Natural killer cell (primary cell): ENCODE results near the gene ADRA2B. TPM values are rescaled to one million over a fixed set of nuclear protein-coding genes. Genes with fewer than 3 reads are reported as not detected.

Experiments used
- ATAC-seq, 3 donors: fragments of 150-1000 bp in 2 of 3; fragments of 200-7000 bp in 1 of 3; cut with Tn5 transposase; 1 replicate in 1 of 3; 2 replicates in 2 of 3; pipeline ENCODE4 v1.10.0; 2021; ENCODE audit warnings: mild to moderate bottlenecking in 2 of 3, moderate library complexity in 2 of 3
- DNase-seq, 2 donors: peaks; one replicate each; pipeline versions ENCODE4 v3.0.0 to v3.0.0-alpha.2; 2013 to 2021; ENCODE audit warnings: mixed read lengths in 1 of 2
- H3K27ac ChIP-seq: one replicate; pipeline ENCODE4 v1.5.1; 2013; ENCODE audit warnings: mild to moderate bottlenecking, low read length
- H3K27me3 ChIP-seq: one replicate; pipeline ENCODE4 v1.6.1; 2013; ENCODE audit warnings: low read length; ENCODE audit not compliant: control insufficient read depth, insufficient read depth
- H3K36me3 ChIP-seq: one replicate; pipeline ENCODE4 v1.6.1; 2013; ENCODE audit warnings: low read length; ENCODE audit not compliant: control insufficient read depth, insufficient read depth
- H3K4me1 ChIP-seq: one replicate; pipeline ENCODE4 v1.6.1; 2013; ENCODE audit warnings: low read length; ENCODE audit not compliant: control insufficient read depth, insufficient read depth
- H3K4me3 ChIP-seq: one replicate; pipeline ENCODE4 v1.5.1; 2013; ENCODE audit warnings: low read length
- H3K9me3 ChIP-seq: one replicate; pipeline ENCODE4 v1.6.1; 2013; ENCODE audit warnings: low read length; ENCODE audit not compliant: control insufficient read depth, insufficient read depth
- H3K27ac Mint-ChIP-seq, 2 donors: one replicate each; pipeline ENCODE4 v1.8.0; 2022; ENCODE audit warnings: mild to moderate bottlenecking in 2 of 2, mixed read lengths in 2 of 2, moderate library complexity in 1 of 2
- H3K27me3 Mint-ChIP-seq, 2 donors: one replicate each; pipeline ENCODE4 v1.8.0; 2022; ENCODE audit warnings: low read depth in 2 of 2, mixed read lengths in 2 of 2
- H3K36me3 Mint-ChIP-seq: one replicate; pipeline ENCODE4 v1.8.0; 2022; ENCODE audit warnings: mixed read lengths
- H3K4me1 Mint-ChIP-seq, 2 donors: one replicate each; pipeline ENCODE4 v1.8.0; 2022; ENCODE audit warnings: mixed read lengths in 2 of 2
- H3K4me3 Mint-ChIP-seq: one replicate; pipeline ENCODE4 v1.8.0; 2022; ENCODE audit warnings: mild to moderate bottlenecking, moderate library complexity, mixed read lengths
- H3K9me3 Mint-ChIP-seq, 2 donors: one replicate each; pipeline ENCODE4 v1.8.0; 2022; ENCODE audit warnings: mixed read lengths in 2 of 2
- WGBS: methylation state at CpG from one replicate; pipeline ENCODE4 v1.1.7; 2013; ENCODE audit warnings: missing lambda C conversion rate; ENCODE audit not compliant: insufficient coverage; 5-methylcytosine and 5-hydroxymethylcytosine counted together
- intact Hi-C: fragments of 100-400 bp; cut with micrococcal nuclease; formaldehyde crosslinking; loops from one replicate; pipeline ENCODE4 v1.14.2; 2022
- total RNA-seq, 4 donors: library from RNA; stranded (reverse); fragments of 120-200 nt in 1 of 4; gene quantifications; one replicate each; pipeline versions ENCODE4 v1.2.3 to v1.2.4, GENCODE V29; 2013 to 2022
- TF ChIP-seq, protein P1 (sequence below): fragments of 200-600 bp; IDR thresholded peaks from one replicate; pipeline ENCODE4 v1.8.0; 2022; ENCODE audit warnings: antibody characterized with exemption

The ADRA2B gene
- total RNA-seq, 3 donors from 2014 or later (not counting 1 experiment from before 2014, with no cell fraction given) = 0.18 to 1.3 (median 0.38) TPM

DNA sequence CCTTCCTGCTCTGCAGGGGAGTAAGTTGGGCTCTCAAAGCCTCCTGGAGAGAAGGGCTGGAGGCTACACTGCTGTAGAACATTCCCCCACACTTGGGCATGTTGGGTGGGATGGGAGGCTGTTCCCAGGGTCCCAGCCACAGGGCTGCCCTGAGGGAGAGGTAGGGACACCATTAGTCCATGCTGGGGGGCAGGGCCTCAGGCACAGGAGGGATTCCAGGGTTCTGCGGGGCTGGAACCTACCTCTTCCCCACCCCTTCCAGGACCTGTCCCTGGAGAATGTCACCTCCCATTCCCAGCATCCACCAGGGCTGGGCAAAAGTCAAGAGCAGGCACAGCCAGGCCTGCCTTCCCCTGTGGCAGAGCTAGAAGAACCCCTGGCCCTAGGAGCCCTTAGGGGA lies 6.9 kb upstream of the ADRA2B start:
- Mint-ChIP-seq H3K27ac (no peak overlapping the region), H3K36me3 (no peaks in the 10 kb centered on the region), H3K4me3 (no peak overlapping the region), H3K4me1 (peaks cover 0 to 23% of the 10 kb centered on the region in 2 donors), H3K9me3 (no peaks in the 10 kb centered on the region), H3K27me3 (peaks cover 28 to 33% of the 10 kb centered on the region in 2 donors)
- ATAC-seq (no peak), DNase-seq (no peak)
- no peaks in the 10 kb centered on the region for H3K9me3 ChIP-seq
- H3K4me1 ChIP-seq = no peaks in the 10 kb centered on the region
- peaks cover 2% of the 10 kb centered on the region for H3K36me3 ChIP-seq
- WGBS = 82% methylated on average over 1 of the region's 1 CpG
- intact Hi-C loops = no loop called here
- H3K27ac ChIP-seq = no peak overlapping the region
- TF ChIP-seq, protein P1, sequence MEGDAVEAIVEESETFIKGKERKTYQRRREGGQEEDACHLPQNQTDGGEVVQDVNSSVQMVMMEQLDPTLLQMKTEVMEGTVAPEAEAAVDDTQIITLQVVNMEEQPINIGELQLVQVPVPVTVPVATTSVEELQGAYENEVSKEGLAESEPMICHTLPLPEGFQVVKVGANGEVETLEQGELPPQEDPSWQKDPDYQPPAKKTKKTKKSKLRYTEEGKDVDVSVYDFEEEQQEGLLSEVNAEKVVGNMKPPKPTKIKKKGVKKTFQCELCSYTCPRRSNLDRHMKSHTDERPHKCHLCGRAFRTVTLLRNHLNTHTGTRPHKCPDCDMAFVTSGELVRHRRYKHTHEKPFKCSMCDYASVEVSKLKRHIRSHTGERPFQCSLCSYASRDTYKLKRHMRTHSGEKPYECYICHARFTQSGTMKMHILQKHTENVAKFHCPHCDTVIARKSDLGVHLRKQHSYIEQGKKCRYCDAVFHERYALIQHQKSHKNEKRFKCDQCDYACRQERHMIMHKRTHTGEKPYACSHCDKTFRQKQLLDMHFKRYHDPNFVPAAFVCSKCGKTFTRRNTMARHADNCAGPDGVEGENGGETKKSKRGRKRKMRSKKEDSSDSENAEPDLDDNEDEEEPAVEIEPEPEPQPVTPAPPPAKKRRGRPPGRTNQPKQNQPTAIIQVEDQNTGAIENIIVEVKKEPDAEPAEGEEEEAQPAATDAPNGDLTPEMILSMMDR = no peak
- H3K4me3 ChIP-seq = no peak overlapping the region
- H3K27me3 ChIP-seq = no peaks in the 10 kb centered on the region

DNA sequence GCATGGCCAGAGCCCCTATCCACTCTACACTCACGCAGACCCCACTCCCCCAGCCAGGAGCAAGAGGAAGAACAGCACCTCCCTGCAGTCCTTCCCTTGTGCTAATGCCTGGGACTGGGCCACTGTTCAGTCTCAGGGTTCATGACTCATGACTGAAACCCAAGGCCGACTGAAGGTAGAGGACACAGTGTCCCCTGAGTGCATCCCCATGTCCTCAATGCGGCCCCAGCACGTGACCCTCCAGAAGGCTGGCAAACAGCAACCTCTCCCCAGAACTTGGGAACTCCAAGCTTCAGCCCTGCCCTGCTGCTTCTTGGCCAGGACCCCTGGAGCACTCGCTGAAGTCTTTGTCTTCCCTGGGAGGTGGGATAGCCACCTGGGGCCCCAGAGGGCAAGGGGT lies 6.0 kb upstream of the ADRA2B start:
- peaks cover 2% of the 10 kb centered on the region for H3K27me3 ChIP-seq
- intact Hi-C loops = no loop called here
- peak in 1 of 2 donors; percentile 15 for DNase-seq
- ATAC-seq = no peak
- no peaks in the 10 kb centered on the region for H3K9me3 ChIP-seq
- H3K36me3 Mint-ChIP-seq = no peaks in the 10 kb centered on the region
- H3K27ac Mint-ChIP-seq = no peak overlapping the region
- peaks cover 0 to 29% of the 10 kb centered on the region in 2 donors for H3K4me1 Mint-ChIP-seq
- no peak overlapping the region for H3K4me3 Mint-ChIP-seq
- no peak overlapping the region for H3K4me3 ChIP-seq
- no peaks in the 10 kb centered on the region for H3K9me3 Mint-ChIP-seq
- peaks cover 28 to 37% of the 10 kb centered on the region in 2 donors for H3K27me3 Mint-ChIP-seq
- no peak overlapping the region for H3K27ac ChIP-seq
- H3K4me1 ChIP-seq = peaks cover 4% of the 10 kb centered on the region
- TF ChIP-seq, protein P1 = no peak
- peaks cover 2% of the 10 kb centered on the region for H3K36me3 ChIP-seq
- WGBS = 93% methylated on average over 5 of the region's 5 CpGs

DNA sequence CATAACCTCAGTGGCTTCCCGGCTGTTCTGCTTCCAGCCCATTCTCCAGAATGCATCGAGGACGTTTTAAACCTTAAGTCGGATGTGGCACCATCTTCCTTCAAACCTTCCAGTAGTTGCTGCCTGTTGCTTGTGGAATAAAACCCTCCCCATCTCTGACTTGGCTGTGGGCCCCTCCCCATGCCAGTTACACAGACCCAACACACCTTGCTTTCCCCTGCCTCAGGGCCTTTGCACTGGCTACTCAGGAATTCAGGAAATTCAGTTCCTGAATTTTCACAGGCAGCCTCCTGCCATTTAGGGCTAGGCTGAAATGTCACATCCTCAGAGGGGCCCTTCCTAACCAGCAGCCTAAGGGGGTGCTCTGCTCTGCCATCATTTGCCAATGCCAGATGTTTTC lies 5.0 kb upstream of the ADRA2B start:
- Mint-ChIP-seq H3K27me3 (peaks cover 28 to 37% of the 10 kb centered on the region in 2 donors), H3K4me1 (peaks cover 0 to 33% of the 10 kb centered on the region in 2 donors), H3K9me3 (no peaks in the 10 kb centered on the region), H3K36me3 (no peaks in the 10 kb centered on the region), H3K27ac (no peak overlapping the region), H3K4me3 (no peak overlapping the region)
- WGBS = 95% methylated on average over 4 of the region's 4 CpGs
- ATAC-seq = no peak
- DNase-seq = no peak
- TF ChIP-seq, protein P1 = no peak
- H3K9me3 ChIP-seq = no peaks in the 10 kb centered on the region
- peaks cover 5% of the 10 kb centered on the region for H3K27me3 ChIP-seq
- H3K4me1 ChIP-seq = peaks cover 8% of the 10 kb centered on the region
- H3K27ac ChIP-seq = no peak overlapping the region
- intact Hi-C loops = no loop called here
- no peak overlapping the region for H3K4me3 ChIP-seq
- no peaks in the 10 kb centered on the region for H3K36me3 ChIP-seq

DNA sequence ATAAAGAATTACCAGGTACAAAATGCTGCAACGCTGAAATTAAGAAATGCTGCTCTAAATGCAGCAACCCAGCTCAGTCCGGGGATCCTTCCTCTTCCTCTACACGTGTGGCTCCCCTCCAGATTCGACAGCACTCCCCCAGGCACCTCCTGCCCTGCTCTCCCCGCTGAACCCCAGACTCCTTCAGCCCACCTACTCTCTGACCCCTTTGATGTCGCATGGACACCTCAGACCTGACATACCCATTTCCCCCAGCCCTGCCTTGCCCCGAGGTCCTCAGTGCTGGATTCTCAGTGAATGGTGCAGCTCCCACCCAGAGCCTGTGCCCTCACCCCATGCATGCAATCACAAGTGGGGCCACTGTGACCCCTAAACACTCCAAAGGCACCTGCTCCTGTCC lies 4.6 kb upstream of the ADRA2B start:
- H3K36me3 Mint-ChIP-seq = no peaks in the 10 kb centered on the region
- ATAC-seq (no peak), DNase-seq (peak in 1 of 2 donors; percentile 12)
- H3K27ac Mint-ChIP-seq = no peak overlapping the region
- H3K27me3 Mint-ChIP-seq = peaks cover 30 to 37% of the 10 kb centered on the region in 2 donors
- peaks cover 1 to 36% of the 10 kb centered on the region in 2 donors for H3K4me1 Mint-ChIP-seq
- intact Hi-C loops = no loop called here
- TF ChIP-seq, protein P1 = no peak
- H3K9me3 ChIP-seq = no peaks in the 10 kb centered on the region
- no peaks in the 10 kb centered on the region for H3K9me3 Mint-ChIP-seq
- H3K4me3 ChIP-seq = no peak overlapping the region
- peaks cover 5% of the 10 kb centered on the region for H3K27me3 ChIP-seq
- WGBS = 34% methylated on average over 7 of the region's 7 CpGs
- H3K4me3 Mint-ChIP-seq = no peak overlapping the region
- peaks cover 8% of the 10 kb centered on the region for H3K4me1 ChIP-seq
- H3K36me3 ChIP-seq = no peaks in the 10 kb centered on the region
- H3K27ac ChIP-seq = no peak overlapping the region
